HAP-1 (cell line): ENCODE measurements around the gene TRABD2A.
"Not testable (repeated sequence)": the region's sequence is repeated elsewhere in the genome, so short reads cannot be mapped to it uniquely, and the experiment has no call there.

Experiments
- DNase-seq, 2 experiments: peaks; one replicate each; pipeline ENCODE4 v3.0.0-alpha.2; 2016 to 2020; ENCODE audit warnings: low spot score in 2 of 2
- H3K27me3 ChIP-seq: fragments of 250-450 bp; sonication (Bioruptor Pico); 2 replicates; pipeline ENCODE4 v1.5.1; 2020; ENCODE audit warnings: low read depth, mild to moderate bottlenecking, moderate library complexity
- H3K36me3 ChIP-seq: fragments of 250-450 bp; sonication (Bioruptor Pico); replicated peaks from 2 replicates; pipeline ENCODE4 v1.5.1; 2020; ENCODE audit warnings: mild to moderate bottlenecking
- H3K4me1 ChIP-seq: fragments of 250-450 bp; sonication (Bioruptor Pico); 2 replicates; pipeline ENCODE4 v1.5.1; 2020; ENCODE audit warnings: mild to moderate bottlenecking
- H3K4me3 ChIP-seq: fragments of 250-450 bp; sonication (Bioruptor Pico); 2 replicates; pipeline ENCODE4 v1.5.1; 2020; ENCODE audit warnings: mild to moderate bottlenecking, moderate library complexity
- H3K9me3 ChIP-seq: fragments of 250-450 bp; sonication (Bioruptor Pico); 2 replicates; pipeline ENCODE4 v1.5.1; 2020; ENCODE audit warnings: mild to moderate bottlenecking, moderate library complexity
- in situ Hi-C: fragments of 300-500 bp; cut with MboI; formaldehyde crosslinking; loops from 3 replicates; pipeline ENCODE4 v1.14.3; 2020; ENCODE audit warnings: low sequenced_read_pairs, inconsistent platforms, mixed read lengths

TRABD2A gene

DNA sequence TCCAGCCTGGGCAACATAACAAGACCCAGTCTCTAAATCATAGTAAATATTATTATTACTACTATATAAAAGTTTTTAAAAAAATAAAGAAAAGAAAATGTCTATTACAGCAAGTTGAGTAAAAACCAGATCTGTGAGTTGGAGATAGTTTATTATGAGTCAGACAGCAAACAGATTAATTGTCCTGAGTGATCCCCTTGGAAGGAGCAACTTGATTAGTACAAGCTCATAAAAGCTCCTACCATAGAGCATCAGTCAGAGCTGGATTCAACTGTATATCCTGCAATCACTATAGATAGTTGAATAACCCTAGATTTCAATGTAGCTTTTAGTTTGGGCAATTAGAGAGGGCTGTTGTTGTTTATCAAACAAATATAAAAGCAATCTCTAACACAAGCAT is 84.1 kb downstream of the TRABD2A start:
- H3K4me1 ChIP-seq: peaks cover 2% of the 10 kb centered on the region; the same call in 1 of the 2 replicates
- 0 out of 2 replicates have a peak, but pooled peaks cover 2% of the 10 kb centered on the region for H3K27me3 ChIP-seq
- H3K4me3 ChIP-seq: no peak overlapping the region
- in situ Hi-C loops: no loop called here
- no peaks in the 10 kb centered on the region for H3K36me3 ChIP-seq
- no peak for DNase-seq
- H3K9me3 ChIP-seq: no peaks in the 10 kb centered on the region

DNA sequence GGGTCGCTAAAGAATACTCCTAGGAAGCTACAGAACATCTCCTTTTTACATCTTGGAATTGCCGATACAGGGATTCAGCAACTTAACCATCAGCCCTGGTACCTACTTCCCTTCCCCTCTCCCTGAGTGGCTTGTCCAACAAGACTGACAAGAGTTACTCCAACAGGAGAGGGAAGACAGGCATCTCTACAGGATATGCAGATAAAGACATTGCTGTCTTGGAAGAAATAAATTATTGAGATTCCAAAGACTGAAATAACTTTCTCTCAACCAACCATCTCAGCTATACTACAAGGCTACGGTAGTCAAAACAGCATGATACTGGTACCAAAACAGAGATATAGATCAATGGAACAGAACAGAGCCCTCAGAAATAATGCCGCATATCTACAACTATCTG is 87.2 kb downstream of the TRABD2A start:
- Histone ChIP-seq H3K4me3 (no peak overlapping the region), H3K36me3 (no peaks in the 10 kb centered on the region)
- in situ Hi-C loops: no loop called here

DNA sequence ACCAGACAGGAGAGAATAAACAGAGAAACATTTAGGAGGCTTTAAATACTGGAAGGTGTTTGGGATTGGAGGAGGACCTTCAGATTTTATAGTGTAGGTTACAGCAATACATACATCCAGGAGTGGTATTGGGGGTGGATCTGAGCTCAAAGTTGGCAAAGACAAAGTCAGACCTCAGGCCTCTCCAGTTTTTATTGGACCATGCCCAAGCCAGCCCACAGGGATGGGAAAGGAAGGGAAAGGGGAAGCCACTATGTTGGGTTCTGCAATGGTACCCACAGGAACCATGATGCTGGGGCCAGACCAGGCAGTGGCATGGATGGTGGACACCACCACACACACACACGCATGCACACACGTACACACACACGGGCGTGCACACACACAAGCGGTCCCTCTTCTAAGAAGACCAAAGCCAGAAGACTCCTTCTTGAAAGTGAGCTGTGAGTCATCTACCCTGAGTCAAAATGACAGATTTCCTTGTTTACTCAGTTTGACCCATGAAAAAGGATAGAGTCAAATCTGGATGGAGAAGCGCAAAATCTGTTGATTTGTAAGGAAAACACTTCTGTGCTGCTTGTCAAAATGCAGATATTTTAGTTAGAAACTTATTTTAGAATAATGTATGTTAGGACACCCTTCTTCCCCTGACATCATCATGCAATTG is 87.9 kb downstream of the TRABD2A start:
- no peaks in the 10 kb centered on the region for H3K9me3 ChIP-seq
- no peaks in the 10 kb centered on the region for H3K27me3 ChIP-seq
- no peak overlapping the region for H3K4me3 ChIP-seq
- in situ Hi-C loops: no loop called here
- H3K4me1 ChIP-seq: no peaks in the 10 kb centered on the region
- DNase-seq: no peak
- no peaks in the 10 kb centered on the region for H3K36me3 ChIP-seq

More for the DNA sequence above, 87.2 kb downstream of the TRABD2A start:
- Histone ChIP-seq H3K27me3 (no peaks in the 10 kb centered on the region), H3K4me1 (no peaks in the 10 kb centered on the region), H3K9me3 (no peaks in the 10 kb centered on the region)
- no peak for DNase-seq

DNA sequence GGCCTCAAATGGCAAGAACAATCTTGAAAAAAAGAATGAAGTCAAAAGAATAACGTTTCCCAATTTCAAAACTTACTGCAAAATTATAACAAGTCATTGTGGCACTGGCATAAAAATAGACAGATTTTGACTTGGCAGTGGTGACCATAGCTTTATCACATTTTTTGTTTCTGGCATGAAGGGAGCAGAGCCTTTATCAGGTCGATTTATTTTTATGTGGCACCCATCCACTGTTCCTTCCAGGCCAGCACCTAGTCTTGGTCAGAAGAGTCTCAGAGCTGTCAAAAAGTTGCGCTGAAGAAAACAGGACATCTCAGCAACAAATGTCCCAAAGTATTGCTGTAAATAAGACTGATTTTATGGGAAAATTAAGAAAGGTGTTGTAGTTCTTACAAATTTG is 92.4 kb downstream of the TRABD2A start:
- Histone ChIP-seq H3K9me3 (no peaks in the 10 kb centered on the region), H3K27me3 (no peaks in the 10 kb centered on the region), H3K4me1 (no peaks in the 10 kb centered on the region), H3K36me3 (no peaks in the 10 kb centered on the region), H3K4me3 (no peak overlapping the region)
- in situ Hi-C loops: no loop called here
- DNase-seq: no peak

DNA sequence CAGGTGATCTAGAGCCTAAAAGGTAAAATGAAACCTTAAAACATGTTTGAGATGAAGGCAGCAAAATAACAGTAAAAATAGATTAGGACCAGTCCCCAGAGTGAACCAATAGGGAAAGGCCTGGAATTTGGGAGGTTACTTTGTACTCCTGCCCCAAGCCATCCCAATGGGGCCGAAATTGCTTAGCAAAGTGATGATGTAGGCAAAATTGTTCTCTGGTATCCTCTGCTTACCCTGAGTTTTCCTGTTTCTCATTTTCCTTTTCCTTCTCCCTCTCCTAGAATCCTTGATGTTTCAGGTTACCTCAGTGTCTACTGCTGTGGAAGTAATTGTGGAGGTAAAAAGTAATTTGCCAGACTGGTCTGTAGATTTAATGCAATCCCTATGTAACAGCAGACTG is 92.9 kb downstream of the TRABD2A start:
- Histone ChIP-seq H3K36me3 (no peaks in the 10 kb centered on the region), H3K27me3 (no peaks in the 10 kb centered on the region), H3K4me3 (no peak overlapping the region), H3K9me3 (no peaks in the 10 kb centered on the region), H3K4me1 (no peaks in the 10 kb centered on the region)
- no peak for DNase-seq
- in situ Hi-C loops: no loop called here

DNA sequence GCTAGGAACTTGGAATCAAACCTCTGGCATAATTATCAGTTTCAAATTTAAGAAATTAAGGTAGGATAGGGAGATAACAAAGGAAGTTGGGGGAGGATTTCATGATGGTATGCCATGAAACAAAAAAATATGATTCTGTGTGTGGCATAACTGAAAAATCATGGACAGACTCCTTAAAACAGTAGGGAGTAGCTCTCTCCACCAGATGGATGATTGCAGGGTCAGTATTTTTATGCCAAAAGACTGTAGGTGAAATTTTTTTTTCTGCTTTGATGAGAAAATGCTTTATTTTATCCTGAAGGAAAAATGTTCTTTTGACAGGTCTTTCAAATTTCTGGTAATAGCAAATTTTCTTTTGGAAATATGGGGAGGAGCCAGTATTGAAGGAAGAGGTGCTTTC is 94.3 kb downstream of the TRABD2A start:
- Histone ChIP-seq H3K36me3 (no peaks in the 10 kb centered on the region), H3K9me3 (no peaks in the 10 kb centered on the region), H3K4me1 (no peaks in the 10 kb centered on the region), H3K27me3 (no peaks in the 10 kb centered on the region), H3K4me3 (no peak overlapping the region)
- no peak for DNase-seq
- in situ Hi-C loops: no loop called here

DNA sequence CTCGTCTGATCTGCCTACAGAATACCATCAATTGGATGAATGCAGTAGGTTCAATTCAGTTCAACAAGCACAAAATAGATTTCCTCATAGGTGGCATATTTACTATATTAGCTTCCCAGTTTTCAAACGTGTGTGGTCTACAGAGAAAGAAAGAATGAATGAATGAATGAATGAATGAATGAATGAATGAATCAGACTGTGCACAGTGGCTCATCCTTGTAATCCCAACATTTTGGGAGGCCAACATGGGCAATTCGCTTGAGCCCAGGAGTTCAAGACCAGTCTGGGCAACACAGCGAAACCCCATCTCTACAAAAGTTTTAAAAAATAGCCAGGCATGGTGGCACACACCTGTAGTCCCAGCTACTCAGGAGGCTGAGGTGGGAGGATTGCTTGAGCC is 94.9 kb downstream of the TRABD2A start:
- DNase-seq: no peak
- H3K4me3 ChIP-seq: no peak overlapping the region
- in situ Hi-C loops: no loop called here
- no peaks in the 10 kb centered on the region for H3K27me3 ChIP-seq
- H3K36me3 ChIP-seq: no peaks in the 10 kb centered on the region
- H3K9me3 ChIP-seq: no peaks in the 10 kb centered on the region
- no peaks in the 10 kb centered on the region for H3K4me1 ChIP-seq

DNA sequence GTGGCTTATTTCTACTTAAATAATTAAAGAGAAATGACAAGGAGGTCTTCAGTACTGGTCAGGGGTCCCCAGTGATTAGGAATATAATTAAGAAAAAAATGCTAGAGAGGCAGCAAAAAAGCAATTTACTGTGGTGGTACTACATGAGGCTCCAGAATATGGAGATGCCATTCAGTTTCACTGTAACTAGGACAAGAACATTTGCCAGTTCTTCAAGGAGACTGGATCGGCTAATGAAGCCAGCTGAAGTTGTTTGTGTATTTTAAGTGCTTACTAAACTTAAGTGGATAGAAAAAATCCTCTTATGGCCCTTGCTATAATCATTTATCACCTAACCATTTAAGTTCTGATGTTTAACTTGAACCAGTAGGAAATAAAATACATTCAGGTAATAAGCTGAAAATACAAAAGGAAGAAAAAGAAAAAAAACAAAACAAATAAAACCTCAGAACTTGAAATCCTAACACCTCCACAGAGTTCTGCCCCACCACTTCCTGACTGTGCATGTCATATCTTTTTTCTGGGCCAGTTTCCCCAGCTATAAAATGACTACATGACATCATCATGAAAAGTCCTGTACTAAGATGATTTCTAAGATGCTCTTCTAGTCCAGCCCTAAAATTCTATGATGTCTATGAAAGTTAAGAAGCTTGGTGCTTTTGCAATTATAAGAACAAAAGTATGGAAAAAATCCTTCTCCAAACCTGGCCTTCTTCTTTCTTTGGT is 98.0 kb downstream of the TRABD2A start:
- in situ Hi-C loops: no loop called here
- DNase-seq: no peak
- Histone ChIP-seq H3K9me3 (no peaks in the 10 kb centered on the region), H3K27me3 (no peaks in the 10 kb centered on the region), H3K4me1 (no peaks in the 10 kb centered on the region), H3K4me3 (no peak overlapping the region), H3K36me3 (no peaks in the 10 kb centered on the region)

DNA sequence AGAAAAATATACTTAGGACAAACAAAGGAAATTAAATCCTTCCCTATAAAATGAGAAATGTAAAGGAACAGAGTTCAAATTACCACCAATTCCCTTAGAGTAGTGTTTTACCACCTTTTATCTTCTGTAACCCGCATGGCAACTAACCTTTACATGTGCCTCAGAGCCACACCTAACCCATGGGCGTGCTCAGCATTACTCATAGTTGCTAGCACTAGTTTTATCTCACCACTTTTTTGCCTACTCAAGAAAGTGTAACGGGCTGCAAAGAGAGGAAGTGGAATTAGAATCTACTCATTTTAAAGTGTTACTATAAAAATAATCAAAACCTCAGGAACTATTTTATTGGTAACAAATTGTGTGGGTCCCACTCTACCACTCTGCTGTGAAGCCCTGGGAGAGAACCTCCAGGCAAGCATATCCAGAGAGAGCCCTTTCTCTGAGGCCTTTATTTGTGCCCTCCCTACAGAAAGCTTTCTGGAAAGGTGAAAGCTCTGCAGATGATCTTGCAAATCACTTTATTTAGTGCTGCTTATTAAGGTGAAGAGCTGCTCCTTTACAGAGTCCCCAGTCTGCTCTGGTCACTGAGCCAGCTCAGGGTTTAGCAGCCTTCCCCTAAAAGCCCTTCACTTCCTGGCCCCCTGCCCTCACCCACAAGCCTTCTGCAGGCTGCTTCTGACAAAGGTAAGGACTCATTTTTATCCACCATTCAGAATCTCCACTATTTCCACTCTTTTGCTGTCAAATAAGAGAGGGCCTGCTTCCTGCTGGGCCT is 98.8 kb downstream of the TRABD2A start:
- Histone ChIP-seq H3K27me3 (no peaks in the 10 kb centered on the region), H3K36me3 (no peaks in the 10 kb centered on the region), H3K4me1 (no peaks in the 10 kb centered on the region), H3K4me3 (no peak overlapping the region), H3K9me3 (no peaks in the 10 kb centered on the region)
- in situ Hi-C loops: no loop called here
- DNase-seq: no peak

DNA sequence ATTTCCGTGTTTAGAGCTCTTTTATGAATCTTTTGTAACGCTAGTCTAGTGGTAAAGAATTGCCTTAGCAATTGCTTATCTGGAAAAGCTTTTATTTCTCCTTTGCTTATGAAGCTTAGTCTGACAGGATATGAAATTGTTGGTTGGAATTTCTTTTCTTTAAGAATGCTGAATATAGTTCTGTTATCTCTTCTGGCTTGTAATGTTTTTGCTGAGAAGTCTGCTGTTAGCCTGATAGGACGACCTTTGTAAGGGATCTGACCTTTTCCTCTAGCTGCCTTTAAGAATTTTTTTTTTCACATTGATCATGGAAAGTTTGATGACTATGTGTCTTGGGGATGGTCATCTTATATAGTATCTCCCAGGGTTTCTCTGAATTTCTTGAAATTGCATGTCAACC is 101.1 kb downstream of the TRABD2A start:
- no peaks in the 10 kb centered on the region for H3K27me3 ChIP-seq
- H3K4me3 ChIP-seq: no peak overlapping the region
- DNase-seq: no peak
- in situ Hi-C loops: no loop called here
- H3K9me3 ChIP-seq: no peaks in the 10 kb centered on the region; the same call in 1 of the 2 replicates
- no peaks in the 10 kb centered on the region for H3K4me1 ChIP-seq
- no peaks in the 10 kb centered on the region for H3K36me3 ChIP-seq

DNA sequence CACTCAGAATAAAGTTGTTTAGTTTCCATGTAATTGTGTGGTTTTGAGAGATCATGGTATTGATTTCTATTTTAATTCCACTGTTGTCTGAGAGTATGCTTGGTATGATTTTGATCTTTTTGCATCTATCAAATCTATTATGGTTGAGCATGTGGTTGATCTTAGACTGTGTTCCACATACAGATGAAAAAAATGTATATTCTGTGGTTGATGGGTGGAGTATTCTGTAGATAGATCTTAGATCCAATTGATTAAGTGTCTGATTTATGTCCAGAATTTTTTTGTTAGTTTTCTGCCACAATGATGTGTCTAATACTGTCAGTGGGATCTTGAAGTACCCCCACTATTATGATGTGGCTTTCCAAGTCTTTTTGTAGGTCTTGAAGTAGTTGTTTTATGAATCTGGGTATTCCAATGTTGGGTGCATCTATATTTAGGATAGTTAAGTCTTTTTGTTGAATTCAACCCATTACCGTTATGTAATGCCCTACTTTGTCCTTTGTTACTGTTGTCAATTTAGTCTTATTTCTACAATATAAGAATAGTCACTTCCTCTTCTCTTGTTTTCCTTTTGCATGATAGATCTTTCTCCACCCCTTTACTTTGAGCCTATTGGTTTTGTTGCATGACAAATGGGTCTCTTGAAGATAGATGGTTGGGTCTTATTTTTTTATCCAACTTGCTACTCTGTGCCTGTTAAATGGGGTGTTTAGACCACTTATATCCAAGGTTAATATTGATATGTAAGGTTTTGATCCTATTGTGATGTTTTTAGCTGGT is 101.8 kb downstream of the TRABD2A start:
- in situ Hi-C loops: no loop called here

DNA sequence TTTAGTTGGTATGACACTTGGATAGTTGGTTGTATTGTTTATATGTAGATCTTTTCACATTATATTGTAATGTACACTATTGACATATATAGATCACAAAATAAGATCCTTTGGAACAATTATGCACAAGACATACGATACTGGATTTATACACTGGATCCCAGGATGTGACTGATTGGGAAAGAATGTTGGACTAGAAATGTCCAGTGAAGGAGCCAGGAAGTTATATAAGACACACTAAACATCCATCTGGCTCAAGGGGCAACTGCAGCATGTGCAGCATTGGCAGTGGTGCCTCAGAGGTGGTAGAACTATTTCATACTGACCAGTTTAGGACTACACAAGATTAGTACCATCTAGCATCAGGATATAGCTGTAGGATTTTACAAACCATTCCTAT is 104.9 kb downstream of the TRABD2A start:
- in situ Hi-C loops: no loop called here
- no peaks in the 10 kb centered on the region for H3K36me3 ChIP-seq
- DNase-seq: no peak

More for the DNA sequence above, 101.8 kb downstream of the TRABD2A start:
- Histone ChIP-seq H3K4me1 (no peaks in the 10 kb centered on the region), H3K9me3 (no peaks in the 10 kb centered on the region; the same call in 1 of the 2 replicates), H3K36me3 (no peaks in the 10 kb centered on the region), H3K27me3 (no peaks in the 10 kb centered on the region), H3K4me3 (no peak overlapping the region)
- DNase-seq: no peak

DNA sequence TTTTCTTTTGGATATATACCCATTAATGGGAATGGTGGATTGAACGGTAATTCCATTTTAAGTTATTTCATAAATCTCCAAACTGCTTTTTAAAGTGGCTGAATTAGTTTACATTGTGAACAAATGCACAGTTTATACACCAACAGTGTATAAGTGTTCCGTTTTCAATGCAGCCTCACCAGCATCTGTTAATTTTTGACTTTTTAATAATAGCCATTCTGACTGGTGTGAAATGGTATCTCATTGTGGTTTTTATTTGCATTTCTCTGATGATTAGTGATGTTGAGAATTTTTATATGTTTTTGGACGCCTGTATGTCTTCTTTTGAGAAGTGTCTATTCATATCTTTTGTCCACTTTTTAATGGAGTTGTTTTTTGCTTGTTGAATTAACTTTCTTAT is 107.3 kb downstream of the TRABD2A start:
- H3K9me3 ChIP-seq, H3K27me3 ChIP-seq, H3K4me1 ChIP-seq, H3K4me3 ChIP-seq, H3K36me3 ChIP-seq, DNase-seq, in situ Hi-C loops: not testable (repeated sequence)

More for the DNA sequence above, 104.9 kb downstream of the TRABD2A start:
- H3K4me1 ChIP-seq: no peaks in the 10 kb centered on the region
- no peaks in the 10 kb centered on the region; the same call in 1 of the 2 replicates for H3K9me3 ChIP-seq
- no peaks in the 10 kb centered on the region for H3K27me3 ChIP-seq
- H3K4me3 ChIP-seq: no peak overlapping the region
